Thoracic aorta (tissue), 2 donors: ENCODE results near the gene PLXDC1. TPM values are rescaled to one million over a fixed set of nuclear protein-coding genes. Genes with fewer than 3 reads are reported as not detected.
A peak's percentile ranks its signal among the peaks of the same experiment; 100 is the strongest.
"Not testable (repeated sequence)": the region's sequence is repeated elsewhere in the genome, so short reads cannot be mapped to it uniquely, and the experiment has no call there.

Source experiments
- ATAC-seq: fragments of 150-250 bp; one replicate; pipeline ENCODE4 v1.8.0; 2017; ENCODE audit warnings: low read depth; ENCODE audit not compliant: insufficient number of reproducible peaks, low FRiP score
- DNase-seq: peaks from one replicate; pipeline ENCODE4 v3.0.0-alpha.2; 2020; ENCODE audit warnings: low spot score
- H3K27ac ChIP-seq, 2 donors: fragments of 200-600 bp; sonication (generic); 1 replicate in 1 of 2; 2 replicates in 1 of 2; pipeline ENCODE4 v1.5.1; 2016; ENCODE audit warnings: mild to moderate bottlenecking in 2 of 2, moderate library complexity in 2 of 2
- H3K27me3 ChIP-seq: fragments of 200-600 bp; sonication (generic); replicated peaks from 2 replicates; pipeline ENCODE4 v1.6.0; 2016; ENCODE audit warnings: mild to moderate bottlenecking; ENCODE audit not compliant: insufficient read depth
- H3K36me3 ChIP-seq: fragments of 200-600 bp; sonication (generic); one replicate; pipeline ENCODE4 v1.5.1; 2016
- H3K4me1 ChIP-seq, 2 donors: fragments of 200-600 bp; sonication (generic); 1 replicate in 1 of 2; 2 replicates in 1 of 2; pipeline versions ENCODE4 v1.5.1 to v1.6.0; 2016; ENCODE audit warnings: low read depth in 2 of 2, mild to moderate bottlenecking in 1 of 2; ENCODE audit not compliant: control insufficient read depth in 1 of 2
- H3K4me3 ChIP-seq: fragments of 200-600 bp; sonication (generic); 2 replicates; pipeline ENCODE4 v1.5.1; 2016; ENCODE audit warnings: mild to moderate bottlenecking
- H3K9me3 ChIP-seq: fragments of 200-600 bp; sonication (generic); 2 replicates; pipeline ENCODE4 v1.5.1; 2016
- total RNA-seq, 2 donors: library from RNA; depleted of rRNA; stranded (reverse); fragments of >200 nt; gene quantifications; one replicate each; pipeline versions ENCODE4 v1.1.0 to v1.2.3, GENCODE V29; 2016
- TF ChIP-seq, protein P1 (sequence below): fragments of 200-600 bp; sonication (generic); IDR thresholded peaks from one replicate; pipeline ENCODE4 v1.5.1; 2019; ENCODE audit warnings: antibody characterized with exemption

The PLXDC1 gene
- total RNA-seq, 2 donors from 2014 or later, result 7.0 to 13.9 TPM

DNA sequence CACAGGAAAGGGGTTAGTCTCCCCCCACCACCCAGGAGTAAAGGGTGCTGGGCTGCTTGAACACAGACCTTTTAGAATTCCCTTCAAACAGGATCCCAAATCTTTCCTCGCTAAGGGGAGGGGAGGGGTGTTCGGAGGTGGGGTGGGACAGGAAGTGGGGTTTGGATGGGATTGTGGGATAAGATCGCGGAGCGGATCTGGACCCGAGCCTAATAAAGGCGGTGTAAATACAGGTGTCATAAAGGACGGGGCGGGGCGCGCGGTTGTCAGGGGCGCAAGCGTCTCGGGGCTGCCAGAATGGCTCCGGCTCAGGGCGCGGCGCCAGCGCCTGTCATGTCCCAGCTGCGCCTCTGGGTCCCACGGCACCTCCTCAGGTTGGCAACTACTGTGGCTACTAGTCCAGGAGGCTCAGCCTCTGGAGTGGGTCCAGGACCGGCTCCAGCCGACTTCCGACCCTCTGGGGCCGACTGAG lies 124.4 kb downstream of the PLXDC1 start:
- Histone ChIP-seq H3K9me3 (no peaks in the 10 kb centered on the region), H3K4me3 (peak overlapping the region; percentile 69), H3K27ac (no peak overlapping the region), H3K36me3 (no peaks in the 10 kb centered on the region), H3K27me3 (no peaks in the 10 kb centered on the region), H3K4me1 (peaks cover 5 to 12% of the 10 kb centered on the region in 2 donors)
- TF ChIP-seq, protein P1, sequence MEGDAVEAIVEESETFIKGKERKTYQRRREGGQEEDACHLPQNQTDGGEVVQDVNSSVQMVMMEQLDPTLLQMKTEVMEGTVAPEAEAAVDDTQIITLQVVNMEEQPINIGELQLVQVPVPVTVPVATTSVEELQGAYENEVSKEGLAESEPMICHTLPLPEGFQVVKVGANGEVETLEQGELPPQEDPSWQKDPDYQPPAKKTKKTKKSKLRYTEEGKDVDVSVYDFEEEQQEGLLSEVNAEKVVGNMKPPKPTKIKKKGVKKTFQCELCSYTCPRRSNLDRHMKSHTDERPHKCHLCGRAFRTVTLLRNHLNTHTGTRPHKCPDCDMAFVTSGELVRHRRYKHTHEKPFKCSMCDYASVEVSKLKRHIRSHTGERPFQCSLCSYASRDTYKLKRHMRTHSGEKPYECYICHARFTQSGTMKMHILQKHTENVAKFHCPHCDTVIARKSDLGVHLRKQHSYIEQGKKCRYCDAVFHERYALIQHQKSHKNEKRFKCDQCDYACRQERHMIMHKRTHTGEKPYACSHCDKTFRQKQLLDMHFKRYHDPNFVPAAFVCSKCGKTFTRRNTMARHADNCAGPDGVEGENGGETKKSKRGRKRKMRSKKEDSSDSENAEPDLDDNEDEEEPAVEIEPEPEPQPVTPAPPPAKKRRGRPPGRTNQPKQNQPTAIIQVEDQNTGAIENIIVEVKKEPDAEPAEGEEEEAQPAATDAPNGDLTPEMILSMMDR, result no peak
- ATAC-seq (no peak), DNase-seq (no peak)

DNA sequence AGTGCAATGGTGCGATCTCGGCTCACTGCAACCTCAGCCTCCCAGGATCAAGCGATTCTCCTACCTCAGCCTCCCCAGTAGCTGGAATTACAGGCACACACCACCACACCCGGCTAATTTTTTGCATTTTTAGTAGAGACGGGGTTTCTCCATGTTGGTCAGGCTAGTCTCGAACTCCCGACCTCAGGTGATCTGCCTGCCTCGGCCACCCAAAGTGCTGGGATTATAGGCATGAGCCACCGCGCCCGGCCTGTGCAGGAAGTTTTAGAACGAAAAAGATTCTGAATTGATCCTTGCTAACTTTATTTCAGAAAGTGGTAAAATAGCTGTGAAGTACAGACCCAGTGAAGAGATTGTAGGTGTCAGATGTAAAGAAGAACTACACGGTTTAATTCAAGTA lies 125.1 kb downstream of the PLXDC1 start:
- H3K4me1 ChIP-seq, result peaks cover 5 to 12% of the 10 kb centered on the region in 2 donors
- ATAC-seq, H3K27me3 ChIP-seq, H3K27ac ChIP-seq, H3K9me3 ChIP-seq, DNase-seq, H3K4me3 ChIP-seq, H3K36me3 ChIP-seq: not testable (repeated sequence)

DNA sequence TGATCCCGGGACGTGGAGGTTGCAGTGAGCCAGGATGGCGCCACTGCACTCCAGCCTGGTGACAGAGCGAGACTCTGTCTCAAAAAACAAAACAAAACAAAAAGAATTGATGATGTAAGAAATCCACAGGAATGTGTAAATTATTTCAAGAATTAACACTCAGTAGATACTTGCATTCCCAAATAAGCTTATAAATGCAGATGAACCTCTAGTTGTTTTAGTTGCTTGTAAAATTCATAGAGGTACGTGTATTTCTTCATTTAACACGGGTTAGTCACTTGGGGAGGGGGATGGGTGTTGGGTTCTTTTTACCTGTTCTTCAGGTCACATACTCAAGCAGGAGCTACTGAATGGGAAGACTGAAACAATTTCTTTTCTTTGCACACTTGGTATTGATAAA lies 128.5 kb downstream of the PLXDC1 start:
- Histone ChIP-seq H3K4me3 (no peak overlapping the region), H3K36me3 (no peaks in the 10 kb centered on the region), H3K27me3 (no peaks in the 10 kb centered on the region), H3K27ac (no peak overlapping the region), H3K4me1 (peaks cover 8 to 12% of the 10 kb centered on the region in 2 donors), H3K9me3 (no peaks in the 10 kb centered on the region)
- TF ChIP-seq, protein P1, result no peak
- no peak for DNase-seq
- no peak for ATAC-seq

DNA sequence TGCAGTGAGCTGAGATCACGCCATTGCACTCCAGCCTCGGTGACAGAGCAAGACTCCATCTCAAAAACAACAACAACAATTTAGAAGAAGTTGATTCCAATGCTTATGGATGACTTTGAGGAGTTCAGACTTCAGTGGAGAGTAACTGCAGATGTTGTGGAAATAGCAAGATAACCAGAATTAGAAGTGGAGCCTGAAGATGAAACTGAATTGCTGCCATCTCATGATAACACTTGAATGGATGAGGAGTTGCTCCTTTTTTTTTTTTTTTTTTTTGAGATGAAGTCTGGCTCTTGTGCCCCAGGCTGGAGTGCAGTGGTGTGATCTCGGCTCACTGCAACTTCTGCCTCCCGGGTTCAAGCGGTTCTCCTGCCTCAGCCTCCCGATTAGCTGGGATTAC lies 131.4 kb downstream of the PLXDC1 start:
- not testable (repeated sequence) for H3K27me3 ChIP-seq, H3K4me3 ChIP-seq, H3K27ac ChIP-seq, H3K9me3 ChIP-seq, H3K36me3 ChIP-seq, DNase-seq, H3K4me1 ChIP-seq, ATAC-seq

DNA sequence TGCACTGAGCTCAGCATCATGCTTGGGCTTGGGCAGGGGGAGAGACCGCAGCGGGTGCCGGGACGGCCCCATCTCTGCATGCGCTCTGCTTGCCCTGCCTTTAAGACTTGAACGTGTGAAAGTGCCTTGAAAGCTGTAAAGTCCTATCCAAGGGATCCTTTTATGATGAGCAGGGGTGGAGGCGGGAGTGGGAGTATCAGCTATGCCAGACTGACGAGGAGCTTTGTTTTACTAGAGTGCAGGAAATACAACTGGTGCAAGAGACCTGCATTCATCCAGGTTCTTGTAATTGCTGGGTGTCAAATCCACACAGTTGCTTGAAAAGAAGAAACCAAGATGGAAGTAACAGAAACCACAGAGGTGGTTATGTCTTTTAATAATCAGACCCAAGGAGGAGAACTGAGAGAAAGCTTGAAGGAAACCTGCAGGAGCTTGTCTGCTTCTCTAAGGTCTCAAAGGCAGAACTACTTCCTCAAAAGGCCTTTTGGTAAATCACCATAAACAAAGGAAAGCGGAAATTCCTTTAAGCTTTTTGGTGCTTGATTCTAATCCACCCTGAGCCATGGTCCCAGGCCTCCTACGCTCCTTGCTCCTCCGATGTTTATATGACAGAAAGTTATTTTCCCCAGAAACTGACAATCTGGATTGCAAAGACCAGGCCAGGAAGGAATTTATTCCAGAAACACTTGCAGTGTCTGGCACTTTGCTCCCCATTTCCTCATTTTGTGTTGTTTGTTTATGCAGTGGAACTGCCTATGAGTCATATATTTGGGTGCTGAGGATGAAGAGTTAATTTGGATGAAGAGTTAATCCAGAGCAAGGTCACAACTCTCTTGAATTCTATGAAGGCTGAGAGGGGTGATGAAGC lies 132.9 kb downstream of the PLXDC1 start:
- TF ChIP-seq, protein P1, result no peak
- DNase-seq, result no peak
- H3K27me3 ChIP-seq, result no peaks in the 10 kb centered on the region
- H3K4me1 ChIP-seq, result peaks cover 0 to 3% of the 10 kb centered on the region in 2 donors
- no peaks in the 10 kb centered on the region for H3K9me3 ChIP-seq
- no peak overlapping the region for H3K27ac ChIP-seq
- ATAC-seq, result no peak
- H3K4me3 ChIP-seq, result no peak overlapping the region
- H3K36me3 ChIP-seq, result no peaks in the 10 kb centered on the region

DNA sequence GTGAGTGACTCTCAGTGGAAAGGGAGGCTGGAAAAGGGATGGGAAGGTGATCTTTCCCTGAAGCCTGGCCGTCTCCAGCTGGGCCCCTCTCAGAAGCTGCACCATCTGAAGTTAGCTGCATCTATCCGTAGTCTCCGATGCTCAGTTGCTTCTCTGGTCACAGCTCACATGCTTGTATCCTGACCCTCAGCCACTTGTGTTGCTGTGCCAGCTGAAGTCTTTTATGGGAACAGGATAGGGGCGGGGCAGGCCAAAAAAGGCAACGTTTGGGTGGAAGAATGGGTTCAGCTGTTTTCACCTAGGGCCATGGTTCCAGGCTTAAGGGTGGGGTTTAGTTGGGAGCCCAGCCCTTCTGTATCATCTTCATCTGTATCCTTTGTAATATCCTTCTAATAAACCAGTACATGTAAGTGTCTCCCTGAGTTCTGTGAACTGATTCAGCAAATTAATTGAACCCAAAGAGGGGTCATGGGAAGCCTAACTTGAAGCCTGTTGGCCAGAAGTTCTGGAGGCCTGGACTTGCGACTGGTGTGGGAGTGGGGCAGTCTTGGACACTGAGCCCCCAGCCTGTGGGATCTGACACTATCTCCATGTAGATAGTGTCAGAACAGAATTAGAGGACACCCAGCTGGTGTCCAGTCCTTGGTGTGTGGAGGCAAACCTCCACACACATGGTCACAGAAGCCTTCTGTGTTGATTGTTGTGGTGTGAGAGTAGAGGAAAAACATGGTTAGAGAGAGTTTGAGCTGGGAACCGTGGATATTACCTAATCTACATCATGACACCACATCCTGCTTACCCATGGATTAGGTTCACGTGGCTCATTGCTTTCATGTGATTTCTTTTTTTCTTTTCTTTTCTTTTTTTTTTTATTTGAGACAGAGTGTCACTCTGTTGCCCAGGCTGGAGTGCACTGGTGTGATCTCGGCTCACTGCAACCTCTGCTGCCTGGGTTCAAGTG lies 135.0 kb downstream of the PLXDC1 start:
- H3K4me3 ChIP-seq, result no peak overlapping the region
- ATAC-seq, result no peak
- TF ChIP-seq, protein P1, result no peak
- no peak for DNase-seq
- no peaks in the 10 kb centered on the region for H3K36me3 ChIP-seq
- no peak overlapping the region for H3K27ac ChIP-seq
- H3K4me1 ChIP-seq, result peaks cover 0 to 3% of the 10 kb centered on the region in 2 donors
- no peaks in the 10 kb centered on the region for H3K9me3 ChIP-seq
- H3K27me3 ChIP-seq, result no peaks in the 10 kb centered on the region
